NCI-H748 treated with DMSO at 0.1 percent for 48 hours (cell line): ENCODE data around the gene DIRAS2.

Experiments used
- DNase-seq: peaks from one replicate; lab custom pipeline; 2025; lab: John Stamatoyannopoulos, UW

Gene DIRAS2

DNA sequence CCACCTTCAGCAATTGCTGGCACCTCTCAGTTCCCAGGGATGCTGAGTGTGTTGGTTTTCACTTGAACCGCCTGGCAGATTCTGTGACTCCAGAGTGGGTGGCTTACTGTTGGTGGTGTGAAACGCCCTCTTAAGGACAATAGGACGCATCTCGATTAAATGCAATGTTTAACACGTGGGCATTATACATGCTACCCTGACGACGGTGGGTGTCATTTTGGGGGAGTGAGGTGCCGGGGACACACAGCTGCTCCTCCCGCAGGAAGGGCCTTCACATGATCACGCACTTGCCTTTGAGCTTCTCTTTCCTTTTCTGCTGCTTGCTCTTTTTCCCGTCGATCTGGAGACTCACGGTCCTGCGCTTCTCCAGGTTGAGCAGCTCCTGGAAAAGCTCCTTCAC, 29.7 kb downstream of the DIRAS2 start:
- no peak for DNase-seq

DNA sequence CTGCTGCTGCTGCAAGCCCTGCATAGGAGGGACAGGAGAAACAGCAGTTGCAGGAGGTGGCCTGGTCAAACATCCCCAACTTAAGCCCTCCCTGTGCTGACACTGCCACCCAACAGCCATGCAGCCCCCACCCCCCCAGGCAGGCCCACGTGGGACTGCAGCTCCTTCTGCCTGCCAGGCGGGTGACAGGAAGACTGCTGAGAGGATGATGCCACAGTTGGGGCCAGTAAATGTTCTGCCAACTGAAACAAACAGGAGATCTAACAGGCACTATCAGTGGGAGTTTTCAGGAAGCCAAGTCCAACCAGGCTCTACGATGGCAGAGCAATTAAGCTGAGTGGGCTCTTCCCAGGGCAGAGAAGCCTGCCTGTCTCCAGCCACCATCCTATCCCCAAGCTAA, 31.1 kb downstream of the DIRAS2 start:
- DNase-seq, result no peak

DNA sequence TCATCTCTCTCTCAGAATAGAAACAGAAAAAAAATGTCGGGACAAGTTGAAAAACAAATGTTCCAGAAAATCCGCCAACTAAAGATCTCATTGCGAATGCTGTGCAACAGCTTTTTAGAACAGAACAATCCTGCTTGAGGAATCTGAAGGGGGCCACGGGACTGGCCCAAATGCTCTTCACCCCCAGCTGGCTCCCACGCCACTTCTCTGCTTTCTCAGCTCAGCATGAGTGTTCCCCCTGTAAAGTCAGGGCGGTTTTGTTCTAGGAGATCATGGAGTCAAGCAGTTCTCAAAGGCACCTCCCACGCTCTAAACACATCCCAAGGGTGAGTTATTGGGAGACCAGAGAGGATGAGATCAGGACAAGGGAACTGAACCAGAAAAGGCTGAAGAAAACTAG, 31.5 kb downstream of the DIRAS2 start:
- DNase-seq, result no peak

DNA sequence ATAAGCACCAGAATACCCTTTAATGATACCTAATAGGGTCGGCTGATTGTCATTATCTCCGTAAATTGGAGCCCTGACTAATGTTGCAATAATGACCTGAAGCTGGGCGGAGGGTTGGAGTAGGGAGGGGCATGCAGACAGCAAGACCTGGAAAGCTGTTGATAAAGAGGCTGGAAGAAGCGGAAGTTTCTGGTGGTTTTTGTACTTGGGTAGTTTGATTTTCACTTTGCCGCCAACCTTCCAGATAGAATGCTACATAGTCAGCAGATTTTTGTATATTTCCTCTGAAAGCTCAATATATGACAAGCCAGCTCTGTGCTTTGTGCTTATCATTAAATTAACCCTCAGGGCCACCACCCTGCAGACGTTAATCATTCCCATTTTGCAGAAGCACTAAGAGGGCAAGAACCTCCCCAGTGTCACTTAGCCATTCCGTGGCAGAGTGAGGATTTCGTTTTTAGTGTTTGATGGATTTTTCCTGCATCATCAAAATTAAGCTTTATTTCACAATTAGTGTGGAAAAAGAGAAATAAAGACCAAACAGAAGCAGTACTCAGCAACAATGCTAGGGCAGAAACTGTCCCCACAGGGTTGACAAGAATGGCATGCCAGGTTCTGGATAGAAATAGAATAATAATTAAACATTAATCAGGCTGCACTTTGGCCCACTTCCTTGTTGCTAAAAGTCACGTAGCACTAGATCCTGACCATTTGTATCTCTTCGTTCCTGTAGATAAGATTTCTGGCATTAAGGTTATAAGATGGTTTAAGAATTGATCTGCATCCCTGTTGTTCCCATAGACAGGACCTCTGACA, 34.7 kb downstream of the DIRAS2 start:
- no peak for DNase-seq

DNA sequence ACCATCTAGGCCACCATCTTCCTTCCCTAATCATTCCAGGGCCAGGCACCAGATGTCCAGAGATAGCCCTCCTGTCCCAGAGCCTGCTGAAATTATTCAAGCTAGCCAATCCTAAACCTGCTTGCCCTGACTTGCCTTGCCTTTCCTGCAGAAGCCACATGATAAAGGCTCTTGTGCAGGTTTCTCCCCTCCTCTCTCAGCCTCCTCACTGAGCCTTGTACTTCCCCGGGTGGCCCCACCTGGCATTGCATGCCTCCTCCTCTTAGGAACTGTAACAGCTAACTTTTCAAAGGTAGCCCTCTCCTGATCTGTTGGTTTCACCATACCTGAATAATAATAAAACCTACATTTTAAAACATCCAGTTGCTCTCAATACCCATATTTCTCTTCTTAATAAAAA, 42.6 kb downstream of the DIRAS2 start:
- no peak for DNase-seq

DNA sequence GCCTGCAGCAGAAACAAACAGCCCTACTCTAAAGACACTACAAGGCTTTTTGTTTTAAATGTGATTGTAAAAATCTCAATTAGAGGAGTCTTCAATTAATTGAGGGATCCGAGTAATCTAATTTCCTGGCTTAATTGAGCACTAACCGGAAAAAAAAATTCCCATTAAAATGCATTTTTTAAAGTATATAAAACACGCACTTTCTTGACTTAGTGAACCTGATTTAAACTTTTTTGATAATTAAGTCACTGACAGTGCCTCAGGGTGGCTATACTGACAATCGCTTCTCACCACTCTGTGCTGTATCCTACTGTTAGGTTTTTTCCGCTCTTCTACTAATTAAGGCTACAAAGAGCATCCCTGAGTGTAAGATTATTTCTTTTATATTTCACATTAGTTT, 44.4 kb downstream of the DIRAS2 start:
- no peak for DNase-seq

DNA sequence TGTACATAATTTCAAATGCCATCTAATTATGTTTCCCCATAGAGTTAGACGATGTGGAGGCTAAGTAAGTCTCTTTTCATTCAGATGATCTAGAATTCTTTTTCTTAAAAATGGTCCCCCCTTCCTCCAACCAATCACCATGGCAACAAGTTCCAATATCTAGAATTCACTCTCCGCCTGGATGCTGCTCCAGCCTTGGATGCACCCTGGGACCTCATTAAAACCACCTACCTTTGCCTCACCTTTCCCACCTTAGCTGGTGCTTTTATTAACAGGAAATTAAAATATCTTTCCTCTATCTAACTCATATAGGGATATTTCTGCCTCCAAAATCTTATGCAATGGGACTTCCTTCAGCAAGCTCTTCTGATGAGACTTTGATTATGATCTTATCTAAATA, 49.0 kb downstream of the DIRAS2 start:
- no peak for DNase-seq

DNA sequence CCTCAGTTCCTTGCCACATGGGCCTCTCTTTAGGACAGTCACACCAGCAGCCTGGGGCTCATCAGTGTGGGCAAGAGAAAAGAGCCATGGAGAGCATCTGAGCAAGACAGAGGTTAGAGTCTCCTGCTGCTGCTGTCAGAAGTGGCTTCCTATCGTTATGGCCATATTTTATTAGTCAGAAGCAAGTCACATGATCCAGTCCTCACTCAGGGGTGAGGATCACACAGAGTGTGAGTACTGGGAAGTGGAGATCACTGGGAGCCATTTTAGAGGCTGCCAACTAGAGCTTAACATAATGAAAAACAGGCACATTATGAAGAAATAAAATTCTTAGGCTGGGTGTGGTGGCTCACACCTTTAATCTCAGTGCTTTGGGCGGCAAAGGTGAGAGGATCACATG, 62.0 kb downstream of the DIRAS2 start:
- no peak for DNase-seq

DNA sequence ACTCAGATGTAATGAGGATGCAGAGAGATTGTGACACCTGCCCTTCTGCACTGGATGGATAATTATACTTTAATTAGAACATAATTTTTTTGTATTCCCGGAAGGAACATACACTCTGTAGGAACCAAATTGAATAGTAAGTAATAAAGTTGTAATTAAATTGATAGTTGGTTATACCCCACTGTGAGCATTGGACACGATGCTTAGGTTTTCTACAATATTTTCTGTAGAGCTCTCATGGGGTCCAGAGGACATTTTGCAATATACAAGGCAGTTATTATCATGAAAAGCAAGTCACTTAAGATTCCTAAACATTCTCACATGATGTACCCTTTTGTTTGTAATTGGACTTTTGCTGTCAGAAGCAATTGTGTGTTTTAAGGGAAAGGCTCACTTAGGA, 63.4 kb downstream of the DIRAS2 start:
- peak; percentile 60 for DNase-seq

DNA sequence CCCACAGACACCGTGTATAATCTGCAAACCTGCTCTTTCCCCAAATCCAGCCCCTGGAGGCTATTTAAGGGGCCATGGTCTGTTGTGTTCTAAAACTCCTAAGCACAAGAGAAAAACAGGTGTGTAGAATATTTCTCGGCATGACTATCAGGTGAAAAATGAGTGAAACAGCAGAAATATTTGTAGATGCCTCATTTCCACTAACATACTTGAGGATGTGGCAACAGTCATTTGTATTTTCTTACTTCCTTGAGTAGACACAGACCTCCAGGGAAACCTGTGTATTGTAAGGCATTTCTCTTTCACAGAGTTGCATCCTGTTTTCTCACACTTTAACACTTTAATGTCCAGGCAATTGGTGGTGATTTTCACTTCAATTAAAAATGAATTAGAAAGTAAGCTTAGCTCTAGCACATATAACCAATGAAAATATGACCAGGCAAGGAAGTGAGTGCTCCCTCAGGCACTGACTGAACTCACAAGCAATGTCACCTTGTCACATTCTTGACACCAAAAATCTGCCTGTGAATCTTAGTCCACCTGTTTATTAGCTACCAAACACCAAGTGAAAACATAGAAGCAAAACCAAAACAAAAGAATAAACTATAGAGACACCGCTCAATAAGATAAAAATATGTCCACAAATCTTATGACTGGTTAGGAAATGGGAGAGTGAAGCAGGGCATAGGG, 64.4 kb downstream of the DIRAS2 start:
- no peak for DNase-seq

DNA sequence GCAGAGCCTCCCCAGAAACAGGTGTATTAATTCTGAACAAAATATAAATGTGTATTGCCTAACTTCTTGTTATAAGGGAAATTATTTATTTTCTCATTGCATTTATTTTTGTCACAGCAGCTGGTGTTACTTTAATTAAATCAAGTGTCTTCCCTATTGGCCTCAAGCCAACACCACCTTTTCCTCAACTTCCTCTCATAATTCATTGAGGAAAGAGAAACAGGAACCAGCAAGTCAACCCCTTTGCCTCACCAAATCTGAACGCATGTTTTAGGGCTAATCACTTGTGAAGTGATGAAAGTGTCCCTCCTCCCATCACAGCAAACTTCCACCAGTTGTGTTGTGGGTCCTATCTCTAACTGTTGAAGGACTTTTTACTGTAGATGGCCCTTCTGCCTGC, 73.1 kb downstream of the DIRAS2 start:
- DNase-seq, result peak; percentile 69

DNA sequence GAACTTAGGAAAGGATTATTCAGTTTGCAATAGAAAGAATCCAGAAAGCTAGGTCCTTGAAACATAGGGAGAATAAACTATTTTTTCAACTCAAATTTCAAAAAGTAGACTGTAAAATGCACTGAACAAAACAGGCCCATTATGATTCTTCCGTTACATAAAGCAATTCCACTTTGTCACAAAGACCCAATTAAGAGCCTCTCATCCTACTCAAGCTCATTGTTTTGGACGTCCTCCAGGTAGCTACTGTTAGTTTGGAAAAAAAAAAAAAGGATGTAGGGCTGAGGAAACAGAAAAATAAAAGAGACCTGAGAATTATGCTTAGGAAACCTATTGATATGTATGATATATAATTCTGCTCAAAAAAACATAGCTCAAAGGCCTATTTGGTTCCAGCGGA, 74.0 kb downstream of the DIRAS2 start:
- DNase-seq, result peak; percentile 90

DNA sequence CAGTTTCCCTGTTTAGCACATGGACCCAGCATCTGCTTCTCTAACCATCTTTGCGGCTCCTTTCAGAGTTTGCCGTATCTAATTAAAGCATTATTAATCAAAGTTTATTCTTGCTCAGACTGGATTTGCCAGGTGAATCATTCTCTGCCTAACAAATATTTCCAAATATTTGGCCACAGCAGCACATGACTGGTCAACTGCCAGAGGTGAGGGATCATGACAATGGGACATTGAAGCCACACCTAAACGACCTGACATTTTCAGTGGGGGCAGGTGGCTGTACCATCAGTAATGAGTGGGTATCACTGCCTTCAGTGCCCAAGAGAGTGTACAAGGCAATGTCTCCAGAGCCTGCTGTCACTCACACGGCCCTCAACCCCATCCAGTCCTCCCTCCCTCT, 80.4 kb downstream of the DIRAS2 start:
- peak; percentile 39 for DNase-seq
